Activated CD8-positive, alpha-beta memory T cell treated with anti-CD3 and anti-CD28 coated beads, Interleukin-2, amount 50 U/mL, for 4 hours (primary cell): Measurements from ENCODE around the gene SPP1.
"Not testable (repeated sequence)": the region's sequence is repeated elsewhere in the genome, so short reads cannot be mapped to it uniquely, and the experiment has no call there.

Experiments used
- DNase-seq: peaks from one replicate; pipeline ENCODE4 v3.0.0-alpha.2; 2020

The SPP1 gene

GRCh38 chr4:87995435-87995834 is 19.9 kb downstream of the SPP1 start:
- no peak for DNase-seq

GRCh38 chr4:87999191-87999691 is 23.7 kb downstream of the SPP1 start:
- DNase-seq = not testable (repeated sequence)

GRCh38 chr4:88001871-88002270 is 26.4 kb downstream of the SPP1 start:
- DNase-seq = no peak

- no peak for DNase-seq
Measured at GRCh38 chr4:88002786-88003185, 27.3 kb downstream of the SPP1 start.

- no peak for DNase-seq
Measured at GRCh38 chr4:88003261-88003660, 27.7 kb downstream of the SPP1 start.

GRCh38 chr4:88005076-88005475 is 29.6 kb downstream of the SPP1 start:
- DNase-seq = no peak

GRCh38 chr4:88005946-88006345 is 30.4 kb downstream of the SPP1 start:
- no peak for DNase-seq

- DNase-seq = no peak
Measured at GRCh38 chr4:88006956-88007303, 31.4 kb downstream of the SPP1 start.

- DNase-seq = peak; percentile 71
Measured at GRCh38 chr4:88007304-88008121, 32.0 kb downstream of the SPP1 start, which contains the start of gene PKD2. Gene PKD2, plus strand, starts transcription at chr4:88007635. Its CDS starts 99 bp downstream, at chr4:88007734.

GRCh38 chr4:88008122-88008742 is 32.7 kb downstream of the SPP1 start:
- DNase-seq = no peak

GRCh38 chr4:88008743-88009171 is 33.2 kb downstream of the SPP1 start:
- DNase-seq = no peak

GRCh38 chr4:88009871-88010270 is 34.4 kb downstream of the SPP1 start:
- no peak for DNase-seq

- no peak for DNase-seq
Measured at GRCh38 chr4:88010966-88011365, 35.5 kb downstream of the SPP1 start.

- DNase-seq = no peak
Measured at GRCh38 chr4:88012647-88013046, 37.1 kb downstream of the SPP1 start.

GRCh38 chr4:88014386-88014905 is 38.9 kb downstream of the SPP1 start:
- no peak for DNase-seq

GRCh38 chr4:88015659-88016295 is 40.3 kb downstream of the SPP1 start:
- DNase-seq = no peak

- DNase-seq = no peak
Measured at GRCh38 chr4:88017516-88018297, 42.2 kb downstream of the SPP1 start.

- no peak for DNase-seq
Measured at GRCh38 chr4:88018466-88018865, 43.0 kb downstream of the SPP1 start.

GRCh38 chr4:88021824-88022223 is 46.3 kb downstream of the SPP1 start:
- no peak for DNase-seq

- no peak for DNase-seq
Measured at GRCh38 chr4:88022289-88022688, 46.8 kb downstream of the SPP1 start.

- not testable (repeated sequence) for DNase-seq
Measured at GRCh38 chr4:88025868-88026661, 50.6 kb downstream of the SPP1 start.
